Bone marrow (tissue), 2 donors: ENCODE measurements around the gene BAD.
"Not testable (repeated sequence)": the region's sequence is repeated elsewhere in the genome, so short reads cannot be mapped to it uniquely, and the experiment has no call there.

Source experiments
- DNase-seq, 2 donors: peaks; one replicate each; lab custom pipeline; 2025; lab: John Stamatoyannopoulos, UW

The BAD gene

DNA sequence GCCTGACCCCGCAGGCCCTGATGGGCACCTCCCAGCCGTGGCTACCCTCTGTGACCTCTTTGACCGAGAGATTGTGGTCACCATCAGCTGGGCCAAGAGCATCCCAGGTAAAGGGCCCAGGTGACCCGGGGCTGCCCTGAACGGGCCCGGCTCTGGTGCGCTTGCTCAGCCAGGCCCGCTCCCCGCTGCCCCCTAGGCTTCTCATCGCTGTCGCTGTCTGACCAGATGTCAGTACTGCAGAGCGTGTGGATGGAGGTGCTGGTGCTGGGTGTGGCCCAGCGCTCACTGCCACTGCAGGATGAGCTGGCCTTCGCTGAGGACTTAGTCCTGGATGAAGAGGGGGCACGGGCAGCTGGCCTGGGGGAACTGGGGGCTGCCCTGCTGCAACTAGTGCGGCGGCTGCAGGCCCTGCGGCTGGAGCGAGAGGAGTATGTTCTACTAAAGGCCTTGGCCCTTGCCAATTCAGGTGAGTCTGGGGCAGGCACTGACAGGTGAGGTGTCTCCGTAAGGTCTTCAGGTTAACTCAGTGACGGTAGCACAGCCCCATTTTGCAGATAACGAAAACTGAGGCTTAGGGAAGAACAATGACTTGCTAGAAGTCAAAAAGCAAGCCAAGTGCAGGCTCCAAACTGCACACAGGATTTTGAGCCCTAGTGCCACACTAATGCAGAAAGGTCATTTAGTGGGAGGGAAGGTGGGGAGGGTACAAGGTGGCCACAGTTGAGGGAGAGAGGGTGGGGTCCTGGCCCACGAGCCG is 30.5 kb upstream of the BAD start:
- DNase-seq = no peak

DNA sequence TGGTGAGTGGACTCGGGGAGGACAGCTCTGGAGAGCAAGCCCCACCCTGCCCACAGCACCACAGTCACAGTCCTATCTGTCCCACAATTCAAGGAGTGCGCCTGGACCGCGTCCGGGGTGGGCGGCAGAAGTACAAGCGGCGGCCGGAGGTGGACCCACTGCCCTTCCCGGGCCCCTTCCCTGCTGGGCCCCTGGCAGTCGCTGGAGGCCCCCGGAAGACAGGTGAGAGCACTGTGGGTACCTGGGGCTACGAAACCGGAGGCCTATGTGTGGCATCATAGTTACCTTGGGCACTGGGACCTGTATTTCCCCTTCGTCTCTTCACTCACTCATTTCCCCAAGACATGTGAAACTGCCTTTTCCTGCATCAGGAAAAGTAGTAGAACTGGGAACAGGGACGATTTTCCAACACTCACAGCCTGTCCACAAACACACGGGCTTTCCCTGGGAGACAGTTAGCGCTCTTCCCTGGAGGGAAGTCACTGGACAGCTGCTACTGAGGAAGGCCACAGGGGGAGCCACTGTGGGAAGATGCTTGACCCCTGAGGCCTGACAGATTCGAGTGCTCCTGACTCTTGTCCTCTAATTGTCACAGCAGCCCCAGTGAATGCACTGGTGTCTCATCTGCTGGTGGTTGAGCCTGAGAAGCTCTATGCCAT is 29.8 kb upstream of the BAD start:
- DNase-seq = no peak

DNA sequence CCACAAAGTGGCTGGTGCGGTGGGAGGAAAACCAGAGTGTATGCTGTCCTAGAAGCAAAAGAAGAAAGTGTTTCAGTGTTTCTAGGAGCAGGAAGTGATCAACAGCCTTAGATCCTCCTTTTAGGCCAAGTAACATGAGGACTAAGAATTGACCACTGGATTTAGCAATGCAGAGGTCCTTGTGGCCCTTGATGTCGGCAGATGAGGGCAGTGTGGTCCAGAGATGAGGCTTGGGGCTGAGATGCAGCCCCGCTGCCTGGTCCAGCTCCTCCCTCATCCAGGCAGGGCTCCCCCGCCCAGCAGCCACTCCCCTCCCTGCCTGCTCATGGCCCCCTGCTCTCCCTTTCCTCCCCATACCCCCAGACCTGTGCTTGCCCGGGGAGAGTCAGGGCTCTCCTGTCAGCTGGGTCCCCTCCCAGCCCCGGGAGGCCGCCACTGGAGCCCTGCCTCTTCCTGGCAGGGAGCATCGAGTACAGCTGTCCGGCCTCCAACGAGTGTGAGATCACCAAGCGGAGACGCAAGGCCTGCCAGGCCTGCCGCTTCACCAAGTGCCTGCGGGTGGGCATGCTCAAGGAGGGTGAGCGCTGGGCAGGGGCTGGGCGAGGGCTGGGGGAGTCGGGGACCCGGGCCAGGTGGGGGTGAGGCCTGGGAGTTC is 29.2 kb upstream of the BAD start:
- no peak for DNase-seq

DNA sequence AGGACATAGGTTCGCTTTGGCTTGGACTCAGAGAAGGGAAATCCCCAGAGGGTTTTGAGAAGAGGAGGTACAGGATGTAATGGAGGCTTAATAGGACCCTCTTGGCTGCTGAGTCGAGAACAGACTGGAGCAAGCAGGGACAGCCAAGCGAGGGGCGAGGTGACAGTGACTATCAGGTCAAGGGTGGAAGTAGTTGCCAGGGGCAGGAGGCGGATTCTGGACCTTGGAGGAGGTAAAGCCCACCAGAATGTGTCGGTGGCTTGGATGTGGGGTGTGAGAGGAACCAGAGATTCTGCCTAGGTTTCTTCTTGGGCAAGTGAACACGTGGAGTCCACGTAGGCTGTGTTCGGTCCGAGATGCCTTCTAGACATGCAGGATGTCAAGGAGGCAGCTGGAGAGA is 28.5 kb upstream of the BAD start:
- DNase-seq = no peak

DNA sequence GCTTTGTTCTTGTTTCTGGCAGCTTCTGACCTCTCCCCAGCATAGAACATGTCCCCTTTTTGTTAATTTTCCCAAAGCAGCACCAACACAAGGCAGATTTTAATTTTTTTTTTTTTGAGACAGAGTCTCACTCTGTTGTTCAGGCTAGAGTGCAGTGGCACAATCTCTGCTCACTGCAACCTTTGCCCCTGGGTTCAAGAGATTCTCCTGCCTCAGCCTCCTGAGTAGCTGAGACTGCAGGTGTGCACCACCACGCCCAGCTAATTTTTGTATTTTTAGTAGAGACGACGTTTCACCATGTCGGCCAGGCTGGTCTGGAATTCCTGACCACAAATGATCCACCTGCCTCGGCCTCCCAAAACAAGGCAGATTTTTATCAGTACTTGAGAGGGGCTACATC is 23.3 kb upstream of the BAD start:
- not testable (repeated sequence) for DNase-seq

DNA sequence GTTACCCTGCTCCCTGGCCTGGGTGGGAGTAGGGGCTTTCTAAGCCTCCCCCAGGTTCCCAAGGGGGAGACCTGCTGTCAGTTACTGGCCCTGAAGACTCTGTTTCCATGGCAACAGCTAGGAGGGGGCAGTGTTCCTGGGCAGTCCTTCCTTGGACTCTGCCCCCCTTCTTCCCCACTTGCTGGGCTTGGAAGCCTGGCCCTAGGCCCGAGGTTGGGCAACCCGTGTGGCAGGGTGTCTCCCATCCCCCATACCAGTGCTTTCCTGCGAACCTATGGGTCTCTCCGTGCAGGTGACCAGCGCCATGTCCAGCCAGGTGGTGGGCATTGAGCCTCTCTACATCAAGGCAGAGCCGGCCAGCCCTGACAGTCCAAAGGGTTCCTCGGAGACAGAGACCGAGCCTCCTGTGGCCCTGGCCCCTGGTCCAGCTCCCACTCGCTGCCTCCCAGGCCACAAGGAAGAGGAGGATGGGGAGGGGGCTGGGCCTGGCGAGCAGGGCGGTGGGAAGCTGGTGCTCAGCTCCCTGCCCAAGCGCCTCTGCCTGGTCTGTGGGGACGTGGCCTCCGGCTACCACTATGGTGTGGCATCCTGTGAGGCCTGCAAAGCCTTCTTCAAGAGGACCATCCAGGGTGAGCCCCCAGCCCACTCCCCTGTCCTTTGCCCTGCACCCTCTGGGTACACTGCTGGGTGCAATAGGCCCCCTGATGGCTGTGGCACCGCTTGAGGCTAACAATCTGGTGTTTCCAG is 22.6 kb upstream of the BAD start:
- DNase-seq = no peak

DNA sequence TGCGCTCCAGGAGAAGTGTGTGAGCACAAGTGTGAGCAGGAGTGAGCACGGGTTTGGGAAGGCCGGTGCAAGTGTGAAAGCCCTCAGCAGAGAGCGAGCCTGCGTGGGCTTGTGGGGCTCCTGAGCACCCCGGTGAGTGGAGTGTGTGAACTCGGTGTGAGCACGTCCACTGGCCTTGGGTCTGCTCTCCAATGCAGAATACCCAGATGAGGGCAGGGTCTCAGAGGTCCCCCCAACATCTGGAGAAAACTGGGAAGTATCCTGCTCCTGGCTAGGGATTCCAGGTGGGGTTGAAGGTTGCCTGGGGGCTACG is 22.1 kb upstream of the BAD start:
- no peak for DNase-seq

DNA sequence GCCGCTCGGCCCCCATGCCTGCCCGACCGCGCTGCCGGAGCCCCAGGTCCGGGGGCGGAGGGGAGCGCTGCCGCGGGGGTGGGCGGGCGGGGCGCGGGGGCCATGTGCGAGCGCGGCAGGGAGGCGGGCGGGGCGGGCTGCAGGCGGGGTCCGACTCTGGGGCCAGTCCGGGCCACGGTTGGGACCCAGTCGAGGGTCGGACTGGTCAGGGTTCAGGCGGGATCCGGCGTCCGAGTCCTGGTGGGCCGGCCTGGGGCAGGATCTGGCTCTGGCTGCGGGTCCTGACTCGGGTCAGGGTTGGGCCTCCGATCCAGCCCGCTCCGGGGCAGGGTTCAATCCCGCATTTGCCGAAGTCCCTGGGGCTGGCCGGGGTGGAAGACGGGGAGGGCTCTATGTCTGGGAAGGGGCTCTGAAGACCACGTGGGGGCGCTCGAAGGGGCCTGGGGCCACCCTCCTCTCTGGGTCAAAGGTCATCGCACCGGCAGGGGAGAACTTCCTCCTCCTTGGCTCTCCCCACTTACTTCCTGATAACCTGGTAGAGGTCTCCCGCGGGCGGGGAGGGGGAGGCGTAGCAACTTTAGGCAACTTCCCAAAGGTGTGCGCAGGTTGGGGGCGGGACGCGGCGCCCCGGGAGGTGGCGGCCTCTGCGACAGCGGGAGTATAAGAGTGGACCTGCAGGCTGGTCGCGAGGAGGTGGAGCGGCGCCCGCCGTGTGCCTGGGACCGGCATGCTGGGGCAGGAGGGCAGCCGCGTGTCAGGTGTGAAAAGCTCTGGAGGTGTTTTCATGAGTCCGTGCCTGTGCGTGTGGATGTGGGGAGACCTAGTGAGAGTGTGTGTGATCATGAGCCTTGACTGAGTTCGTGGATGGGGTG is 21.5 kb upstream of the BAD start:
- peak; percentile 65 to 75 for DNase-seq

DNA sequence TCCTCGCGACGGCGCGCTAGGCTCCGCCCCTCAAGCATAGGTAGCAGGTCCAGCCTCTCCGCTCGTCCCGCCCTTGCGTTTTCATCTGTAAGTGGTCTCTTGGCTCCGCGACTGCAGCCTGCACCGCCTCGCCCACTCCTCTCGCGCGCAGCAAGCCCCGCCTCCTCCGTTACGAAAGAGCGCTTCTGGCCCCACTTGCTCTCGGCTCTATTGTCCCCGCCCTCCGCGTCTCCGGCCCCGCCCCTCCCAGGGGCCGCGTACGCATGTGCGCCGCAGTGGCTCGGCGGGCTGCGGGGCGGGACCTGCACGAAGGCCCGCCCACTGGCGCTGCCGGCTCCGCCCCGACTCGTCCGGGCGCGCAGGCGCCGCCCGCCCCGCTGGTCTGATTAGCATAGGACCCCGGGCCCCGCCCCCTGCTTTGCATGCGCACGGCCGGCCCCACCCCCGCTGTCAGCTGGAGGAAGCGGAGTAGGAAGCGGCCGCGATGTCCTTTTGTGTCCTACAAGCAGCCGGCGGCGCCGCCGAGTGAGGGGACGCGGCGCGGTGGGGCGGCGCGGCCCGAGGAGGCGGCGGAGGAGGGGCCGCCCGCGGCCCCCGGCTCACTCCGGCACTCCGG is 20.7 kb upstream of the BAD start, which contains the start of gene ESRRA:
TSS of gene ESRRA (plus strand) at position 450 of the 616 bp plus-strand sequence. CDS start 1,656 bp downstream, outside the sequence.
- DNase-seq = peak; percentile 96 to 97

DNA sequence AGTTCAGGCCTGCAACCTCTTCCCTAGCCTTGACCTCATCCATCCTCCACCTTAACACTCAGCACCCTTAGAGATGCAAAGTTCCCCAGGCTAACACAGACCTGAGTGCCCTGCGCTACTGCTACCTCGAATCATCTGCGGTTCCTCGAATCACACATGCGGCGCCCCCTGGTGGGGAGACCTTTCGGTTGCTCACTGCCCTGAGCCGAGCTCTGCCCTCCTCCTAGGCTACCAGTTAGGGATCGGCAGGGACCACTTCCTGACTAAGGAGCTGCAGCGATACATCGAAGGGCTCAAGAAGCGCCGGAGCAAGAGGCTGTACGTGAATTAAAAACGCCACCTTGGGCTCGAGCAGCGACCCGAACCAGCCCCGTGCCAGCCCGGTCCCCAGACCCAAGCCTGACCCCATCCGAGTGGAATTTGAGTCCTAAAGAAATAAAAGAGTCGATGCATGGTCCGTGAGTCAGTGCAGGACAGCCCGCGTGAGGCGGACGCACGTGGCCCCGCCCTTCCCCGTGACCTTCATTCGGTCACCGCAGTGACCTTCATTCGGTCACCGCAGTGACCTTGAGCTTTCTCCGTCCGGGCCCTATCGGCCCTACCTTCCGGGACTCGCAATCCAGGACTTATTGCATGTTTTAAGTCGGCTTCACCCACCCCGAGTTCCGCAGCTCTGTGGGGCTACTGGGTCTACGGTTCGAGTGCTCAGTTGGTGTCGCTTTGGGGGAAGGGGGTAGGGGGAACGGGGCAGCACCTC is 20.0 kb upstream of the BAD start:
- peak; percentile 86 for DNase-seq

DNA sequence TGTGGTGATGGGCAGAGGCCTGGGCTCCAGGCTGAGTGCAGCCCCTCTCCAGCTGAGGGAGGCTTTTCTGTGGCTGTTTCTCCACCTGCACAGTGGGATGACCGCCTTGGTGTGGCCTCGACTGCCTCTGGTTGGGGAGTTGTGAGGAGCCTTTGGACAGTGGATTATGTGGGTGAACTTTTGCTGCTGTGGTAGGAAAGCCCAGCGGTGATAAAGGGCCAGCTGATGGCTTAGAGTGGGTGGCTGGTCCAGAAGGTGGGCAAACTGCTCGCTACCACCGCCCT is 19.5 kb upstream of the BAD start:
- no peak for DNase-seq

DNA sequence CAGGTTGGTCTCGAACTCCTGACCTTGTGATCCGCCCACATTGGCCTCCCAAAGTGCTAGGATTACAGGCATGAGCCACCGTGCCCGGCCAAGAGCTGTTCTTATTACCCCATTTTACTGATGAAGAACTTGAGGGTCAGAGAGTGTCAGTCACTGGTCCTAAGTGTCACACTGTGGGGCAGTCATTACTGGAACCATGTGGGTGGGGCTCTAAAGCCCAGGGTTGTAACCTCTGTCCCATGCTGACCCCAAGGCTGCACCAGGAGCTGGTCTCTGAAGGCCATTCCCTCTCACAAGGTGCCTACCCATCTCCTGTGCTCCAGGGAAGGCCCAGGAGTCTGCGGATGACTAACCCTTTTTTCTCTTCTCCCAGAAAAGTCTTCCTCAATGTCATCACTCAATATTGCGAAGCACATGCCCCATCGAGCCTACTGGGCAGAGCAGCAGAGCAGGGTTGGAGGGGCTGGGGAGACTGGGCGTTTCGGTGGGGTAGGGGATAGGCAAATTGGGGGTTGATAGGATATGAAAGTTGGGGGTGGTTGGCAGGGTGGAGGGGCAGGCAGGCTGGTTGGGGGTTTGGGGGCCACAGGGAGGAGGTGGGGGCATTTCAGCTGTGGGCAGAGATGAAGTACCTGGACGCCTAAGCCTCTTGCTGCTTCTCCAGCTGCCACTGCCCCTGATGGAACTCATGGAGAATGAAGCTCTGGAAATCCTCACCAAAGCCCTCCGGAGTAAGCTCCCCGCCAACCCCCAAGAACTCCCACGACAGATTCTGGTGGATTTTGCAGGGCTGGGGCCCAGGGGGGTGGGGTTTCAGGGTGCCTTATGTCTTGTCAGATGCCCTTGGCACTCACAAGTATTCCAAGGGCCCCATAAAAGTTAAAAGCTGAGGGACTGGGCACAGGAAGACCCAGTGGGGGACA is 18.9 kb upstream of the BAD start:
- no peak for DNase-seq

DNA sequence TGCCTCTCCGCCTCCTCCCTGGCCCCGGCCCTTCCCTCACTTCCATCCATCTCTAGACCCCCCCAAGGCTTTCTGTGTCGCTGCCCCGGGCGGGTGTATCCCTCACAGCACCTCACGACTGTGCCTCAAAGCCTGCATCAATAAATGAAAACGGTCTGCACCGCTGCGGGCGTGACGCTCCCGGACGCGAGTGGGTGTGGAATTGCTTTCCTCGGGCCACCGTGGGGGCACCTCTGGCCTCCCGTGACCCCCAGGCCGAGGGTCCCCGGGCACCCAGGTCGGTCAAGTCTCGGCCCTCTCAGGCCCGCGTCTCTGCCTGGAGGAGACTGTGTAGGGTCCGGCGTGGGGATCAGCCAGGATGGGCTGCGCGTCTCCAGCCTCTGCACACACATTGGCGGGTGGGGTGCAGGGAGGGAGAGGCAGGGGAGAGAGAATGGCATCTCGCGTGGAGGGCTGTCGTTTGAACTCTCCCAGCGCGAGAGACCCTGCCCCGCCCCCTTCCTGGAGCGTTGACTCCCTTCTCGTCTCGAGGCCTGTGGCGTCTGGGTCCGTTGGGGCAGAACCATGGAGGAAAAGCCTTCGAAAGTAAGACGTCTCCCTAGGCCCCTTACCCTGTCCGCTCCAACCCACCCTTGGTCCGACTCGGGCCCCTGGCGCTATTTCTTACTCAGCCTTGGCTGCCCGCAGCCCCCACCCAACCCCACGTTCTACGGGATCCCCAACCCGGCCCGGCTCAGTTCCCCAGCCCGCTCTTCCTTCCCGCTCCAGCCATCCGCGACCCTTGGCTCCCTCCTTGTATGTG is 15.6 kb upstream of the BAD start, which contains the start of gene CATSPERZ:
TSS of gene CATSPERZ (plus strand) at position 512 of the 802 bp plus-strand sequence. CDS start at position 565, 53 bp downstream.
- DNase-seq = no peak

DNA sequence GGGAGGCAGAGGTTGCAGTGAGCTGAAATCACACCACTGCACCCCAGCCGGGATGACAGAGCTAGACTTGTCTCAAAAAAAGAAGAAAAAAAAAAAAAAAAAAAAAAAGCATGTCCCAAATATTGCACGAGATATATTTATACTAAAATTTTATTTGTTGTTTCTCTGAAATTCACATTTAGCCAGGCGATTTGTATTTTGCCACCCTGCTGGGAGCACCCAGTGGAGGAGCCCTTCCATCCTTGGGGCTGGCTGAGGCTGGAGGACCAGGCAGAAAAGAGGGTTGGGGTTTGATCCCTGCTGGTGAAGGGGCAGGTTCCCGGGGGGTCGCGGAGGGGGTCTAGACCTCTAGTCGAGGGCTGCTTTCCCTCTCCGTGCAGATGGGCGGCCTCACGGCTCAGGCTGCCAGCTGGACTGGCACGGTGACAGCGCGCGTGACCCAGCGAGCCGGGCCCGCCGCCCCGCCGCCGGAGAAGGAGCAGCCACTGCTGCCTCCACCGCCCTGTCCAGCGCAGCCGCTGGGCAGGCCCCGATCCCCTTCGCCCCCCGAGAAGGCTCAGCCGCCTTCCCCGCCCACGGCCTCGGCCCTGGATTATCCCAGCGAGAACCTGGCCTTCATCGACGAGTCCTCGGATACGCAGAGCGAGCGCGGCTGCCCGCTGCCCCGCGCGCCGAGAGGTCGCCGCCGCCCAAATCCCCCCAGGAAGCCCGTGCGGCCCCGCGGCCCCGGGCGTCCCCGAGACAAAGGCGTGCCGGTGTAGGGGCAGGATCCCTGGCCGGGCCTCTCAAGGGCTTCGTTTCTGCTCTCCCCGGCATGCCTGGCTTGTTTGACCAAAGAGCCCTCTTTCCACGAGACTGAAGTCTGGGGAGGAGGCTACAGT is 14.7 kb upstream of the BAD start:
- no peak for DNase-seq

DNA sequence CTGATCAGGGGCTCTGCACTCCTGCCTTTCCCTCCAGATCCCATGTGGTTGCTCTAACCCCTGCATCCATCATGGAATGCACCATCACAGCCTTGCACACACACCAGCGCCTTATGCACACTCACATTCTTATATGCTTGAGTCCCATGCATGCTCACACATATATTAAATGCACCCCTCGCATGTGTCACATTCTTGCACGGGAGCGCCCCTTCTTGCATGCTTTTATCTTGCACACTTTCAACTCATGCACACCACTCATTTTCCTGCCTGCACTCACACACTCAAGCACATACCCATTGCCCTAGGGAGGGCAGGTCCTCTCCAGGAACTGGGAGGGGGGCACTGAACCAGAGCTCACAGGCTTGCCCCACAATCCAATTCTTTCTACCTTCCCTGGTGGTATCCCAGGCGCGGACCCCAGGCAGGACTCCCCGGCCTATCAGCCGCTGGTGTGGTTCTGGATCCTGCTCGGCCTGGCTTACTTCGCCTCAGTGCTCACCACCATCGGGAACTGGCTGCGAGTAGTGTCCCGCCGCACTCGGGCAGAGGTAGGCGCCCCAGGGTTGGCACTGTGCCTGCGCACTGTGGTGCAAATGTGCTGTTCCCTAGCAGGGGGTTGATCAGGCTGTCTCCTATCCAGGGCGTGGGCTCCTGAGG is 13.4 kb upstream of the BAD start:
- no peak for DNase-seq

DNA sequence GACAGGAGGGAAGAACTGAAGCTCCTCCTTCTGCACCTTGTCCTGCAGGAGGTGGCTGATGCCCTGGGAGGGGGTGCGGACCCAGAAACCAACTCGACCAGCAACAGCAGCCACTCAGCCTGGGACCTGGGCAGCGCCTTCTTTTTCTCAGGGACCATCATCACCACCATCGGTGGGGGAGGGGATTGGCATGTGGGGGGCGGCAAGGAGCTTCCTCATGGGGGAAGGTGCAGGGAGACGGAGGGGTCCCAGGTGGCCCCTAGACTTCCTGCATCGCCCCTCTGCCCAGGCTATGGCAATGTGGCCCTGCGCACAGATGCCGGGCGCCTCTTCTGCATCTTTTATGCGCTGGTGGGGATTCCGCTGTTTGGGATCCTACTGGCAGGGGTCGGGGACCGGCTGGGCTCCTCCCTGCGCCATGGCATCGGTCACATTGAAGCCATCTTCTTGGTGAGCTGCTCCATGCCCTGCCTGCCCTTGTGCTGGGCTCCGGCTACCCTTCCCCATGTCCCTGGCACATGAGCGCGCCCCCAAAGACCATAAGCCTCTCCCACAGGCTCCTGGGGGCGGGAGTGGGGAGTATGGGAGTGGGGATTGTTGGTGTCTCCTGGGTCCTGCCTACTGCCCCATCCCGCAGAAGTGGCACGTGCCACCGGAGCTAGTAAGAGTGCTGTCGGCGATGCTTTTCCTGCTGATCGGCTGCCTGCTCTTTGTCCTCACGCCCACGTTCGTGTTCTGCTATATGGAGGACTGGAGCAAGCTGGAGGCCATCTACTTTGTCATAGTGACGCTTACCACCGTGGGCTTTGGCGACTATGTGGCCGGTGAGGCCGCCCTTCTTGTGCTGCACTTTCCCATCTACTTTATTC is 12.6 kb upstream of the BAD start:
- no peak for DNase-seq
